NB4 (cell line): ENCODE measurements around the gene LMTK3.

ENCODE experiments used
- DNase-seq: peaks from one replicate; pipeline ENCODE4 v3.0.0; 2010; ENCODE audit warnings: low read depth
- H3K4me3 ChIP-seq: one replicate; pipeline ENCODE4 v1.5.1; 2011; ENCODE audit warnings: mild to moderate bottlenecking, low read depth, low read length, moderate library complexity
- MYC ChIP-seq: IDR thresholded peaks from 2 replicates; pipeline ENCODE4 v1.6.1; 2011; ENCODE audit warnings: low read depth, low read length
- POLR2A ChIP-seq: IDR thresholded peaks from 2 replicates; pipeline ENCODE4 v1.6.1; 2011; ENCODE audit warnings: mild to moderate bottlenecking; ENCODE audit not compliant: insufficient read length; ENCODE audit errors: extremely low read depth
- TF ChIP-seq, protein P1 (sequence below): IDR thresholded peaks from one replicate; pipeline ENCODE4 v1.5.1; 2012; ENCODE audit warnings: low read depth, low read length
- TF ChIP-seq, protein P2 (sequence below): IDR thresholded peaks from 2 replicates; pipeline ENCODE4 v1.6.1; 2011; ENCODE audit warnings: low read depth, low read length

Gene LMTK3

DNA sequence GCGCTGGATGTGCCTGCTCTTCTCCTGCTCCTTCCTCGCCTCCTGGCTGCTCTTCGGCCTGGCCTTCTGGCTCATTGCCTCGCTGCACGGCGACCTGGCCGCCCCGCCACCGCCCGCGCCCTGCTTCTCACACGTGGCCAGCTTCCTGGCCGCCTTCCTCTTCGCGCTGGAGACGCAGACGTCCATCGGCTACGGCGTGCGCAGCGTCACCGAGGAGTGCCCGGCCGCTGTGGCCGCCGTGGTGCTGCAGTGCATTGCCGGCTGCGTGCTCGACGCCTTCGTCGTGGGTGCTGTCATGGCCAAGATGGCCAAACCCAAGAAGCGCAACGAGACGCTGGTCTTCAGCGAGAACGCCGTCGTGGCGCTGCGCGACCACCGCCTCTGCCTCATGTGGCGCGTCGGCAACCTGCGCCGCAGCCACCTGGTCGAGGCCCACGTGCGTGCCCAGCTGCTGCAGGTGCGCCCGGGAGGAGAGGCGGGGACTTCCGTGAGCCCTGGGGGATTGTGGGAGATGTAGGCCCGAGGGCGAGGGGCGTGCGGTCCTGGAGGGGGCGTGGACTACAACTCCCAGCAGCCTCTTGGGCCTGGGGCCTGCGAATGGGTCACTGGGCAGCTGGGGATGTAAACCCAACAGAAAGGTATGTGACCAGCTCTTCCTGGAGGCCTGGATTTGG, 49.5 kb downstream of the LMTK3 start:
- peak; percentile 74 for DNase-seq
- no peak overlapping the region for H3K4me3 ChIP-seq
- TF ChIP-seq, protein P1, sequence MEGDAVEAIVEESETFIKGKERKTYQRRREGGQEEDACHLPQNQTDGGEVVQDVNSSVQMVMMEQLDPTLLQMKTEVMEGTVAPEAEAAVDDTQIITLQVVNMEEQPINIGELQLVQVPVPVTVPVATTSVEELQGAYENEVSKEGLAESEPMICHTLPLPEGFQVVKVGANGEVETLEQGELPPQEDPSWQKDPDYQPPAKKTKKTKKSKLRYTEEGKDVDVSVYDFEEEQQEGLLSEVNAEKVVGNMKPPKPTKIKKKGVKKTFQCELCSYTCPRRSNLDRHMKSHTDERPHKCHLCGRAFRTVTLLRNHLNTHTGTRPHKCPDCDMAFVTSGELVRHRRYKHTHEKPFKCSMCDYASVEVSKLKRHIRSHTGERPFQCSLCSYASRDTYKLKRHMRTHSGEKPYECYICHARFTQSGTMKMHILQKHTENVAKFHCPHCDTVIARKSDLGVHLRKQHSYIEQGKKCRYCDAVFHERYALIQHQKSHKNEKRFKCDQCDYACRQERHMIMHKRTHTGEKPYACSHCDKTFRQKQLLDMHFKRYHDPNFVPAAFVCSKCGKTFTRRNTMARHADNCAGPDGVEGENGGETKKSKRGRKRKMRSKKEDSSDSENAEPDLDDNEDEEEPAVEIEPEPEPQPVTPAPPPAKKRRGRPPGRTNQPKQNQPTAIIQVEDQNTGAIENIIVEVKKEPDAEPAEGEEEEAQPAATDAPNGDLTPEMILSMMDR: no peak
- TF ChIP-seq MYC: peak; percentile 20
- no peak for TF ChIP-seq POLR2A
- TF ChIP-seq, protein P2, sequence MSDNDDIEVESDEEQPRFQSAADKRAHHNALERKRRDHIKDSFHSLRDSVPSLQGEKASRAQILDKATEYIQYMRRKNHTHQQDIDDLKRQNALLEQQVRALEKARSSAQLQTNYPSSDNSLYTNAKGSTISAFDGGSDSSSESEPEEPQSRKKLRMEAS: no peak

DNA sequence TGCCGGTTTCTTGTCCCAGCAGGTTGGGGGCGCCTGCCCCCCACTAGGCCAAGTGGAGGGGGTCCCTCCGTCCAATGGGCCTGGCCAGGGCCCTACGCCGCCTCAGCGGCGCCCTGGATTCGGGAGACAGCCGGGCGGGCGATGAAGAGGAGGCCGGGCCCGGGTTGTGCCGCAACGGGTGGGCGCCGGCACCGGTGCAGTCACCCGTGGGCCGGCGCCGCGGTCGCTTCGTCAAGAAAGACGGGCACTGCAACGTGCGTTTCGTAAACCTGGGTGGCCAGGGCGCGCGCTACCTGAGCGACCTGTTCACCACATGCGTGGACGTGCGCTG, 50.0 kb downstream of the LMTK3 start:
- no peak for TF ChIP-seq MYC
- TF ChIP-seq, protein P2: no peak
- TF ChIP-seq POLR2A: no peak
- TF ChIP-seq, protein P1: no peak
- DNase-seq: no peak
- no peak overlapping the region for H3K4me3 ChIP-seq

DNA sequence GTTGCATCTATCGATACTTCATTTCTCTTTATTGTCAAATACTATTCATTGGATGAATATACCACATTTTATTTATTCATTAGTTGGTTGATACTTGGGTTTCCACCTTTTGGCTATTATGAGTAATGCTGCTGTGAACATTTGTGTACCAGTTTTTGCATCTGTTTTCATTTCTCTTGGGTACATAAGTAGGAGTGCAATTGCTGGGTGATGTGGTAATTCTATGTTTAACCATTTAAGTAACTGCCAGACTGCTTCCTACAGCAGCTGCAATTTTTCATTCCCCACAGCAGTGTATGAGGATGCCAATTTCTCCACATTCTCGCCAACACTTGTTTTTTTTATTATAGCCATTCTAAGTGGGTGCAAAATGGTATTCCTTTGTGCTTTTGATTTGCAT, 53.6 kb downstream of the LMTK3 start:
- no peak overlapping the region for H3K4me3 ChIP-seq
- peak; percentile 53 for DNase-seq
- TF ChIP-seq, protein P1: no peak
- TF ChIP-seq POLR2A (no peak), MYC (no peak)
- TF ChIP-seq, protein P2: no peak

DNA sequence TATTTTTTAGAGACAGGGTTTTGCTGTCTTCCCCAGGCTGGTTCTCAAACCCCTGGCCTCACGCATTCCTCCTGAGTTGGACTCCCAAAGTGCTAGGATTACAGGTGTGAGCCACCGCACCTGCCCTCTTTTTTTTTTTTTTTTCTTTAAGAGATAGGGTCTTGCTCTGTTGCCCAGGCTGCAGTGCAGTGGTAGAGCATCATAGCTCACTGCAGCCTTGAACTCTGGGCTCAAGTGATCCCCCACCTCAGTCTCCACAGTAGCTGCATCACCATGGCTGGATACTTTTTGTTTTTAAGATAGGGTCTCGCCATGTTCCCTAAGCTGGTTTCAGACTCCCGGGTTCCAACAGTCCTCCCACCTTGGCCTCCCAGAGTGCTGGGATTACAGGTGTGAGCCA, 54.8 kb downstream of the LMTK3 start:
- H3K4me3 ChIP-seq: no peak overlapping the region
- no peak for DNase-seq
- TF ChIP-seq MYC (no peak), POLR2A (no peak)
- TF ChIP-seq, protein P1: no peak
- TF ChIP-seq, protein P2: no peak

DNA sequence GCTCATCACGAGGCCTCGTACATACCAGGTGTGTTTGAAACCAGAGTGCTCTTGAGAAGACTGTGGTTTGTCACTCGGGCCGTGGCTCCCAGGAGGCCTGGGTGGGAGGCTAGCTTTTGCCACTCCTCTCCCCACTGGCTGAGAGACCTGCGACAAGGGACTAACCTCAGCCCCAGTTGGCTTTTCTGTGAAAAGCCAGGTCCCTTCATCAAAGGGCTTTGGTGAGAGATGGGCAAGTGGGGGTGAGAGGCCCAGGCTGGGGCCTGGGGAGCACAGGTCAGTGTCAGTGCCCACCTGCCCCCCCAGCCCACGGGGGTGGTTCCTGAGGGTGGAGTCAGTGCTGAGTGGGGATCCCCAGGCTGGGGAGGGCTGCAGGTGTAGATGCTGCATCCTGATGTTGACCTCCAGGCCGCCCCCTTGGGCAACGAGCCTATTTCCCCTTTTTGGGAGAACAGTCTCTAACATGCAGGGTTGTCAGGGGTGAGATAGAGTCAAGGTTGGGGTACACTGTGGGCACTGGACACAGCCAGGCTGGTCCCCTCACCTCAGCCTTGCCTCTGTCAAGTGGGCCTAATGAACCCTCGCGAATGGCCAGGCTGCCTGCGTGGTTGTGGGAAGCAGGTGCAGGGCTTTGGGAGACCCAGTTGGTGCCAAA, 55.6 kb downstream of the LMTK3 start:
- peak; percentile 38 for DNase-seq
- TF ChIP-seq, protein P1: no peak
- TF ChIP-seq, protein P2: no peak
- TF ChIP-seq POLR2A (no peak), MYC (no peak)
- no peak overlapping the region for H3K4me3 ChIP-seq
